GM12878 (cell line): Measurements from ENCODE around the gene REL. TPM values are rescaled to one million over a fixed set of nuclear protein-coding genes. Genes with fewer than 3 reads are reported as not detected.

ENCODE experiments used
- ATAC-seq: fragments of 200-7000 bp; cut with Tn5 transposase; 3 replicates; pipeline ENCODE4 v1.9.1; 2020; ENCODE audit warnings: mild to moderate bottlenecking, moderate library complexity
- BruUV-seq: library from RNA; stranded (reverse); fragments of 400-500 nt; replicated peaks from 2 replicates; lab custom pipeline; 2021; lab: Mats Ljungman, UMichigan
- CTCF ChIA-PET: fragments of 300-600 bp; sonication (Branson Sonifier 250); formaldehyde crosslinking; extraction: SDS; loops from one replicate; lab custom pipeline; 2021; ENCODE audit warnings: inconsistent platforms; lab: Yijun Ruan, JAX
- POLR2A ChIA-PET: fragments of 350-600 bp; formaldehyde crosslinking; extraction: SDS; loops from one replicate; lab custom pipeline; 2021; ENCODE audit warnings: inconsistent platforms; lab: Charles Lee
- RAD21 ChIA-PET: fragments of 300-600 bp; sonication (Branson Sonifier 250); formaldehyde crosslinking; loops from one replicate; lab custom pipeline; 2023; ENCODE audit warnings: antibody characterized with exemption; ENCODE audit not compliant: unreplicated experiment; lab: Charles Lee
- SMC1A ChIA-PET: fragments of 300-600 bp; sonication (Branson Sonifier 250); formaldehyde crosslinking; loops from one replicate; lab custom pipeline; 2023; ENCODE audit not compliant: unreplicated experiment, uncharacterized antibody; lab: Charles Lee
- DNase-seq: peaks from one replicate; pipeline ENCODE4 v3.0.0-alpha.2; 2011; ENCODE audit warnings: low read depth, low spot score
- FAIRE-seq: peaks from 3 replicates; lab custom pipeline; 2011; peaks lifted over from hg19 to GRCh38; lab: Jason Lieb, UNC
- H2AFZ ChIP-seq: 2 replicates; pipeline ENCODE4 v1.6.0; 2011; ENCODE audit warnings: low read depth, low read length, control low read depth; ENCODE audit not compliant: control insufficient read depth
- H3K27ac ChIP-seq: 2 replicates; pipeline ENCODE4 v1.5.1; 2011; ENCODE audit warnings: control low read depth; ENCODE audit not compliant: control insufficient read depth, insufficient read depth
- H3K27me3 ChIP-seq, 2 experiments: replicated peaks in 1 of 2; 2 replicates each; pipeline versions ENCODE4 v1.6.0 to v1.6.1; 2011; ENCODE audit warnings: low read length in 1 of 2; ENCODE audit not compliant: control insufficient read depth in 2 of 2, insufficient read depth in 2 of 2
- H3K36me3 ChIP-seq, 2 experiments: 2 replicates each; pipeline ENCODE4 v1.5.1; 2011; ENCODE audit warnings: low read length in 1 of 2; ENCODE audit not compliant: control insufficient read depth in 2 of 2, insufficient read depth in 2 of 2
- H3K4me1 ChIP-seq: 2 replicates; pipeline ENCODE4 v1.6.1; 2011; ENCODE audit warnings: mild to moderate bottlenecking, low read length, moderate library complexity, mixed read lengths; ENCODE audit not compliant: control insufficient read depth, insufficient read depth
- H3K4me2 ChIP-seq: 2 replicates; pipeline ENCODE4 v1.6.0; 2011; ENCODE audit warnings: control low read depth; ENCODE audit not compliant: control insufficient read depth, insufficient read depth
- H3K4me3 ChIP-seq: fragments of 200-600 bp; sonication (generic); 2 replicates; pipeline ENCODE4 v1.5.1; 2016
- H3K79me2 ChIP-seq: 2 replicates; pipeline ENCODE4 v1.6.0; 2011; ENCODE audit warnings: low read length; ENCODE audit not compliant: control insufficient read depth, insufficient read depth
- H3K9ac ChIP-seq: 2 replicates; pipeline ENCODE4 v1.8.0; 2011; ENCODE audit warnings: low read length, control low read depth, mixed read lengths; ENCODE audit not compliant: control insufficient read depth, insufficient read depth
- H3K9me3 ChIP-seq: replicated peaks from 3 replicates; pipeline ENCODE4 v1.5.1; 2011; ENCODE audit warnings: mild to moderate bottlenecking, low read length; ENCODE audit not compliant: control insufficient read depth, insufficient read depth
- H4K20me1 ChIP-seq: 2 replicates; pipeline ENCODE4 v1.6.0; 2011; ENCODE audit not compliant: control insufficient read depth, insufficient read depth
- CBX3 ChIP-seq: fragments of 200-600 bp; sonication (generic); IDR thresholded peaks from 2 replicates; pipeline ENCODE4 v1.6.1; 2016; ENCODE audit warnings: low read depth, borderline replicate concordance
- MYC ChIP-seq: IDR thresholded peaks from 2 replicates; pipeline ENCODE4 v1.6.1; 2011; ENCODE audit warnings: mild to moderate bottlenecking, low read length, moderate library complexity, inconsistent platforms; ENCODE audit not compliant: insufficient read depth, insufficient replicate concordance, insufficient read length, severe bottlenecking
- NR2C1 ChIP-seq: fragments of 450-650 bp; IDR thresholded peaks from 2 replicates; pipeline ENCODE4 v1.6.1; 2017; ENCODE audit warnings: antibody characterized with exemption, mild to moderate bottlenecking, moderate library complexity
- PAX8 ChIP-seq: fragments of 450-650 bp; IDR thresholded peaks from 2 replicates; pipeline ENCODE4 v1.6.1; 2017; ENCODE audit warnings: mild to moderate bottlenecking, moderate library complexity
- POLR2AphosphoS2 ChIP-seq: IDR thresholded peaks from 2 replicates; pipeline ENCODE4 v1.6.1; 2011; ENCODE audit warnings: low read depth, mild to moderate bottlenecking, low read length, improper control_type of control experiment, moderate library complexity
- POLR2AphosphoS5 ChIP-seq: IDR thresholded peaks from 2 replicates; pipeline ENCODE4 v1.6.1; 2011; ENCODE audit warnings: mild to moderate bottlenecking, low read length, inconsistent platforms
- RAD51 ChIP-seq: fragments of 450-650 bp; IDR thresholded peaks from 2 replicates; pipeline ENCODE4 v1.6.1; 2016; ENCODE audit warnings: moderate library complexity, mild to moderate bottlenecking, inconsistent platforms
- RBBP5 ChIP-seq: fragments of 200-600 bp; sonication (generic); conservative IDR thresholded peaks from 2 replicates; pipeline ENCODE4 v1.6.1; 2016
- STAT3 ChIP-seq: IDR thresholded peaks from 2 replicates; pipeline ENCODE4 v1.6.1; 2011; ENCODE audit warnings: low read depth, low read length, improper control_type of control experiment
- SUPT20H ChIP-seq: IDR thresholded peaks from 2 replicates; pipeline ENCODE4 v1.6.1; 2011; ENCODE audit warnings: low read depth, mild to moderate bottlenecking, low read length, moderate library complexity, borderline replicate concordance; ENCODE audit not compliant: control insufficient read depth
- TCF7 ChIP-seq: IDR thresholded peaks from 2 replicates; pipeline ENCODE4 v1.6.1; 2014; ENCODE audit warnings: antibody characterized with exemption, borderline replicate concordance
- ZBED1 ChIP-seq: IDR thresholded peaks from 2 replicates; pipeline ENCODE4 v1.6.1; 2016; ENCODE audit warnings: borderline replicate concordance
- ZNF24 ChIP-seq: fragments of 450-650 bp; IDR thresholded peaks from 2 replicates; pipeline ENCODE4 v1.6.1; 2017; ENCODE audit warnings: antibody characterized with exemption, mild to moderate bottlenecking
- WGBS: methylation state at CpG from one replicate; pipeline ENCODE4 v1.1.6; 2016; ENCODE audit warnings: low lambda C conversion rate; ENCODE audit not compliant: insufficient replicate concordance, insufficient coverage; ENCODE audit errors: missing lambda C conversion rate; 5-methylcytosine and 5-hydroxymethylcytosine counted together
- in situ Hi-C: fragments of 300-500 bp; cut with MboI; formaldehyde crosslinking; loops from 9 replicates; pipeline ENCODE4 v1.14.3; 2018; ENCODE audit warnings: mixed read lengths
- intact Hi-C: fragments of 100-400 bp; cut with micrococcal nuclease; formaldehyde crosslinking; loops from one replicate; pipeline ENCODE4 v1.14.2; 2022; ENCODE audit not compliant: unreplicated experiment
- polyA plus RNA-seq, 11 experiments: library from polyadenylated mRNA; depleted of rRNA in 4 of 11; unstranded in 6 of 11; stranded (reverse) in 5 of 11; fragments of >200 nt; fragmentation: Nextera tagmentation in 4 of 11; fragmentation: Illumina TruSeq in 1 of 11; extraction: Ambion mirVana in 4 of 11; extraction: Trizol in 1 of 11; gene quantifications; 1 replicate in 1 of 11; 2 replicates in 10 of 11; pipeline versions ENCODE4 v1.2.1 to v1.2.3, GENCODE V29; 2011 to 2016; ENCODE audit warnings: inconsistent platforms in 2 of 11, missing spikeins in 2 of 11, low read depth in 1 of 11
- total RNA-seq, 4 experiments: library from RNA; depleted of rRNA in 3 of 4; stranded (reverse); fragments of >200 nt in 3 of 4; fragmentation: Illumina TruSeq in 1 of 4; extraction: Trizol in 1 of 4; gene quantifications; 2 replicates each; pipeline versions ENCODE4 v1.2.1 to v1.2.3, GENCODE V29; 2013 to 2021
- TF ChIP-seq, protein P1 (sequence below): IDR thresholded peaks from 2 replicates; pipeline ENCODE4 v1.6.1; 2012; ENCODE audit warnings: mild to moderate bottlenecking, low read depth, low read length
- TF ChIP-seq, protein P2 (sequence below): fragments of 450-650 bp; IDR thresholded peaks from 2 replicates; pipeline ENCODE4 v1.6.1; 2017; ENCODE audit warnings: antibody characterized with exemption, mild to moderate bottlenecking, moderate library complexity

Gene REL
- total and polyA plus RNA-seq, 10 of the 15 experiments (the other 5 are each of a cell fraction or from before 2014, with no cell fraction given): 6.3 to 52.4 (median 26.6) TPM

DNA sequence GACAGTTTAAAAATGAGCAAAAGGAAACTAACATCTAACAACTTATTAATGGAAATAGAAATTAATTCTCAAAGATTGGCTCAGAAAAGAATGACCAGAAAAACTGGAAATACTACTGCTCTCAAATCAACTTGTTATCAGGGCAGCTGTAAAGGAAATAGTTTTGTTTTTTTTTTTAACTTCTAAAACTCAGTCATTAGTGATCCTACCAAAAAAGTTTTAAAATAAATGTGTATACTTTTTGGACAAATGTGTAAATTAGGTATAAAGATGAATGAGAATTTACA is 84.1 kb downstream of the REL start (continued):
- TF ChIP-seq, protein P1, sequence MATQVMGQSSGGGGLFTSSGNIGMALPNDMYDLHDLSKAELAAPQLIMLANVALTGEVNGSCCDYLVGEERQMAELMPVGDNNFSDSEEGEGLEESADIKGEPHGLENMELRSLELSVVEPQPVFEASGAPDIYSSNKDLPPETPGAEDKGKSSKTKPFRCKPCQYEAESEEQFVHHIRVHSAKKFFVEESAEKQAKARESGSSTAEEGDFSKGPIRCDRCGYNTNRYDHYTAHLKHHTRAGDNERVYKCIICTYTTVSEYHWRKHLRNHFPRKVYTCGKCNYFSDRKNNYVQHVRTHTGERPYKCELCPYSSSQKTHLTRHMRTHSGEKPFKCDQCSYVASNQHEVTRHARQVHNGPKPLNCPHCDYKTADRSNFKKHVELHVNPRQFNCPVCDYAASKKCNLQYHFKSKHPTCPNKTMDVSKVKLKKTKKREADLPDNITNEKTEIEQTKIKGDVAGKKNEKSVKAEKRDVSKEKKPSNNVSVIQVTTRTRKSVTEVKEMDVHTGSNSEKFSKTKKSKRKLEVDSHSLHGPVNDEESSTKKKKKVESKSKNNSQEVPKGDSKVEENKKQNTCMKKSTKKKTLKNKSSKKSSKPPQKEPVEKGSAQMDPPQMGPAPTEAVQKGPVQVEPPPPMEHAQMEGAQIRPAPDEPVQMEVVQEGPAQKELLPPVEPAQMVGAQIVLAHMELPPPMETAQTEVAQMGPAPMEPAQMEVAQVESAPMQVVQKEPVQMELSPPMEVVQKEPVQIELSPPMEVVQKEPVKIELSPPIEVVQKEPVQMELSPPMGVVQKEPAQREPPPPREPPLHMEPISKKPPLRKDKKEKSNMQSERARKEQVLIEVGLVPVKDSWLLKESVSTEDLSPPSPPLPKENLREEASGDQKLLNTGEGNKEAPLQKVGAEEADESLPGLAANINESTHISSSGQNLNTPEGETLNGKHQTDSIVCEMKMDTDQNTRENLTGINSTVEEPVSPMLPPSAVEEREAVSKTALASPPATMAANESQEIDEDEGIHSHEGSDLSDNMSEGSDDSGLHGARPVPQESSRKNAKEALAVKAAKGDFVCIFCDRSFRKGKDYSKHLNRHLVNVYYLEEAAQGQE: no peak
- TF ChIP-seq ZBED1: no peak
- TF ChIP-seq CBX3: no peak
- no peak for TF ChIP-seq SUPT20H
- no peak for TF ChIP-seq ZNF24
- TF ChIP-seq NR2C1: no peak

DNA sequence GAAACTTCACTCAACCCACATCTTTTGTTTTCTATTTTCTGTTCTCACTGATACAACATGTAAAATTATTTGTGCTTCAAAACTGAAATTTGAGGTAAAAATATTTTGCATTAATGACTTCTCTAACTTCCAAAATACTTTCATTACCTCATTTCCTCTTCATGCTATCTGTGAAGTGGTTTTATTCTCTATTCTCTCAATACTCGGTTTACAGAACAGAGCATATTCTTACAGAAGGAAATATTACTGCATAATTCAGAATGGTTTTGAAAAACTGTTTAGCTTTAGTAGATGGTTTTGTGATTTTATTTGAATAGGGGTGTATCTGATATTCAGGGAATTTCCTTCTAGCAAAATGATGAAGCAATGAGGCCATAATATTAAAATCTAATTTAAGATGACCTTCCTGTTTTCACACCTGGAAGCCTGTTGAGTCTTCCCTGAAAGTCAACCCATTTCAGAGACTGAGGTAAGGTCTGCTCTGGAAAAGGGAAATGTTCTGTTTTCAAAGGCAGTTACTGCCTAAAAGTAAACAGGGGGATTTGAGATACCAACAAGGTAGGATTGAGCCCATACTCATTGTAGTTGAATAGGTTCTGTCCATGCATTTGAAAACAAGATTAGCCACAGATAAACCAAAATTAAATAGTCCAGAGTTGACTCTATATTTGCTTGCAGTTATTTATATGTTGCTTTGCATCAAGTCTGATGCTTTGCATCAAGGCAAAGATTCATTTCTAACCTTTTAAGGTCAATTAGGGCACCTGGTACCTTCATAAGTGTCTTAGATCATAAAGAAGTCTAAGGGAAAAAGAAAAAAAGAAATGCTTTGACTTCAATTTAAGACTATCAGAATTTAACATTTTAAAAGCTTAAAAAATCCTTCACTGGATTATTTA is 85.4 kb downstream of the REL start:
- ChIA-PET SMC1A (interaction anchor here (0.6 to 7.8 kb wide), 25 partner anchors 8 to 256 kb away, joined by 3 to 108 read pairs (median 5); partner anchors contain the start of gene REL), POLR2A (interaction anchor here (0.6 to 4.9 kb wide), 6 partner anchors 10 to 176 kb away, joined by 3 to 44 read pairs (median 6); no protein-coding TSS in a partner anchor), CTCF (interaction anchor here (0.8 to 2.2 kb wide), 10 partner anchors 13 to 170 kb away, joined by 3 to 10 read pairs (median 4); partner anchors contain the start of gene REL), RAD21 (interaction anchor here (0.7 to 5.4 kb wide), 16 partner anchors 9 to 149 kb away, joined by 3 to 45 read pairs (median 10); partner anchors contain the start of gene REL)
- H2AFZ ChIP-seq: no peak overlapping the region
- BruUV-seq: TSS peak; percentile 82
- peak; percentile 54 for FAIRE-seq
- no peaks in the 10 kb centered on the region for H3K79me2 ChIP-seq
- H3K27me3 ChIP-seq: no peaks in the 10 kb centered on the region
- H3K4me2 ChIP-seq: peak overlapping the region; percentile 92
- WGBS: 4% methylated on average over 1 of the region's 1 CpG
- no peaks in the 10 kb centered on the region for H4K20me1 ChIP-seq
- intact Hi-C loops: loop anchor here (1.0 kb wide), 1 partner anchor 27 kb away; no protein-coding TSS in a partner anchor
- peak overlapping the region; percentile 34 for H3K9ac ChIP-seq
- peaks cover 35% of the 10 kb centered on the region for H3K4me1 ChIP-seq
- H3K9me3 ChIP-seq: no peaks in the 10 kb centered on the region; the same call in 2 of the 3 replicates
- H3K4me3 ChIP-seq: peak overlapping the region; percentile 41; the same call in 1 of the 2 replicates
- peak; percentile 81 for ATAC-seq
- peak; percentile 52 for DNase-seq
- H3K27ac ChIP-seq: peak overlapping the region; percentile 92
- H3K36me3 ChIP-seq: peaks cover 0 to 4% of the 10 kb centered on the region in 2 experiments; a peak in 2 of 4 replicates
- in situ Hi-C loops: no loop called here
- TF ChIP-seq POLR2AphosphoS5: no peak
- no peak for TF ChIP-seq RAD51
- no peak for TF ChIP-seq POLR2AphosphoS2
- no peak for TF ChIP-seq STAT3
- TF ChIP-seq CBX3: no peak
- no peak for TF ChIP-seq PAX8
- no peak for TF ChIP-seq MYC
- TF ChIP-seq RBBP5: no peak
- TF ChIP-seq, protein P2, sequence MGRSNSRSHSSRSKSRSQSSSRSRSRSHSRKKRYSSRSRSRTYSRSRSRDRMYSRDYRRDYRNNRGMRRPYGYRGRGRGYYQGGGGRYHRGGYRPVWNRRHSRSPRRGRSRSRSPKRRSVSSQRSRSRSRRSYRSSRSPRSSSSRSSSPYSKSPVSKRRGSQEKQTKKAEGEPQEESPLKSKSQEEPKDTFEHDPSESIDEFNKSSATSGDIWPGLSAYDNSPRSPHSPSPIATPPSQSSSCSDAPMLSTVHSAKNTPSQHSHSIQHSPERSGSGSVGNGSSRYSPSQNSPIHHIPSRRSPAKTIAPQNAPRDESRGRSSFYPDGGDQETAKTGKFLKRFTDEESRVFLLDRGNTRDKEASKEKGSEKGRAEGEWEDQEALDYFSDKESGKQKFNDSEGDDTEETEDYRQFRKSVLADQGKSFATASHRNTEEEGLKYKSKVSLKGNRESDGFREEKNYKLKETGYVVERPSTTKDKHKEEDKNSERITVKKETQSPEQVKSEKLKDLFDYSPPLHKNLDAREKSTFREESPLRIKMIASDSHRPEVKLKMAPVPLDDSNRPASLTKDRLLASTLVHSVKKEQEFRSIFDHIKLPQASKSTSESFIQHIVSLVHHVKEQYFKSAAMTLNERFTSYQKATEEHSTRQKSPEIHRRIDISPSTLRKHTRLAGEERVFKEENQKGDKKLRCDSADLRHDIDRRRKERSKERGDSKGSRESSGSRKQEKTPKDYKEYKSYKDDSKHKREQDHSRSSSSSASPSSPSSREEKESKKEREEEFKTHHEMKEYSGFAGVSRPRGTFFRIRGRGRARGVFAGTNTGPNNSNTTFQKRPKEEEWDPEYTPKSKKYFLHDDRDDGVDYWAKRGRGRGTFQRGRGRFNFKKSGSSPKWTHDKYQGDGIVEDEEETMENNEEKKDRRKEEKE: no peak
- peak; percentile 96 for TF ChIP-seq TCF7
